HG02588 (cell line): ENCODE results near the gene CABLES2.
A peak's percentile ranks its signal among the peaks of the same experiment; 100 is the strongest.
"Not testable (repeated sequence)": the region's sequence is repeated elsewhere in the genome, so short reads cannot be mapped to it uniquely, and the experiment has no call there.

Experiments used
- ATAC-seq: cut with Tn5 transposase; IDR thresholded peaks from one replicate; pipeline ENCODE4 v1.9.1; 2021; ENCODE audit warnings: mild to moderate bottlenecking, moderate library complexity; ENCODE audit not compliant: unreplicated experiment

Gene CABLES2

DNA sequence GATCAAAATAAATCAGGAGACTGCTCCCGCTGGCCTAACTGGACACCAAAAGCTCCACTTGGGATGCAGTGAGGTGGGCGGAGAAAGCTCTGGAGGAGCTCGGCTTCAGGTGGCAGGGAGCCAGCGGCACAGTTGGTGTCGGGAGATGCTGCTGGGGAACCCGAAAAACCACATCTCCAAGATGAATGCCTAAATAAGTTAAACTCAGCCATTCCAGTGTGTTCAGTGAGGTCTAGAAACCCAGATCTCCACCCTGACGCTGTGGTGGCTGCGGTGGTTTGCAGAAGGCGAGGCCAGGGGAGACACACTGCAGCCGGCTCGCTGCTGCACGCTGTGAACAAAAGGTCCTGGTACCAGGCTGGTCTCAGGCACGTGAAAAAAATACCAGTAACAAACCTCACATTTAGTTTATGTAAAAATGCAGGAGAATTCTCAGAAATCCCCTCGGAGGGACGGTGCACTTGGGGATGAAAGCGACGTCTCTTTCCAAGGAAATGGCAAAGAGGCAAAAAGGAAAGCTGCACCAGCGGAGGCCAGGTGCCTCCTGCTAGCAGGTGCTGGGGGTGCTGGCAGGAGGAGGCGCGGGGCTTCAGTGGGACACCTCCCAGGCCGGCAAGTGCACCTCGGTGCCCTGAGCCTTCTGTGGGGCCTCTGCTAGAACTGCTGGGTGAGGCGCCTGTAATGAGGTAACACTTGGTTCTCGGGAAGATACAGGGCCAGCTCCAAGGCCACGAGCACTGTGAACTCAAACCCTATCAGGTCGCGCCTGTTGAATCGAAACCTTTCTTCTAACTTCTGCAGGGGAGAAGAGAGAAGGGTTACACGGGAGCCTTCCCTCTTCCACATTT is 16.5 kb downstream of the CABLES2 start:
- no peak for ATAC-seq

DNA sequence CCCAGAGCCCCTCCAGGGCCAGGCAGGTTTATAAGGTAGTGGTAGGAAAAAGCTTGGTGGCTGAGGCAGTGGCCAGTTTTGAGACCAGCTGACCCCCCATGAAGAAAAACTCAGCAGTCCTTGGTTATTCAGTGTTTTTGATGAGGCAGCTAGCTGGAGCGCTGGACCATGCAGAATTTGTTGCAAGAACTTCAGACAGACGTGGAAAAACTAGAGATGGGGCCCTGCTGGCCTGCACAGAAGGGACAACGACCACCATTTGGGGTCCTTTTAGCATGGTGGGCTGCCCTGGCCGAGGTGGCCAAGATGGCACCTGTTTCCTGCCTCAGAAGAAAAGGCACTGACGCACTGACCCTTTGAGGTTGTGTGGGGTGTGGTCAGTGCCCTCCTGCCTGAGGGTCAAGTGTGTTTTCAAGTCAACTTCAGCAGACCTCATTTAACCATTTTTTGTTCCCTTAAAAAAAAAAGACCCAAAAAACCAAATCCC is 17.4 kb downstream of the CABLES2 start:
- ATAC-seq: no peak

DNA sequence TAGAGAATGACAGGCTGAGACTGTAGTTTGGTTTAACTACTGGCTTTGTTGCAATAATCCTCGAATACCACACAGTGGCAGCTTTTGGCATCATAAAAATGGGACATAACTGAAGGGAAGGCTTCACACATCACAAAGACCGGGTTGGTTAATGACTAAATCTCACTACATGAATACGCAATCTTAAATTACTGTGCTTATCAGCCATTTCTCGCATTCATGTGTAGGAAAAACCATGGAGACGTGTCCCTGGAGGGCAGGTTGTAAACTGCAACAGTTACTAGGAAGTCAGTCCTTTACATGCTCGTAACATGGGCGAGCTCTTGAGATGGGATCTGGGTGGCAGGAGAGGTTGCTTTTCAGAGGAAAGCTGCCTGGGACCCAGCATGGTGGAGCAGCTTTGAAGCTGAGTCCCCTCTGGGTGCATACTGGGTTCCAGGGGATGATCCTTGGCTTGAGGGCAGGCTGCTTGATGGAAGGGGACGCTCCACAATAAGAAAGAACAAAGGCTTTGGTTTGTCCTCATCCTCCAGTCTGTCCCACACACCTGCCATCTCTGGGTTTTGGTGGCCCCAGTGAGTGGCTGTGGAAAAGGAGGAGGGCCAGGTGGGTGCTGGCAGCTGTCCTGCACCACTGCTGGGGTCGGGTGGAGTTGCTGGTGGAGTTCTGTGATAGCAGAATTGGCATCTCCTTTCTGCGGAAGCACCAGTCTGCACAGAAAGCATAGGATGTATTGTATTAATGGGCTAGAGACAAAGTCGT is 18.1 kb downstream of the CABLES2 start:
- no peak for ATAC-seq

DNA sequence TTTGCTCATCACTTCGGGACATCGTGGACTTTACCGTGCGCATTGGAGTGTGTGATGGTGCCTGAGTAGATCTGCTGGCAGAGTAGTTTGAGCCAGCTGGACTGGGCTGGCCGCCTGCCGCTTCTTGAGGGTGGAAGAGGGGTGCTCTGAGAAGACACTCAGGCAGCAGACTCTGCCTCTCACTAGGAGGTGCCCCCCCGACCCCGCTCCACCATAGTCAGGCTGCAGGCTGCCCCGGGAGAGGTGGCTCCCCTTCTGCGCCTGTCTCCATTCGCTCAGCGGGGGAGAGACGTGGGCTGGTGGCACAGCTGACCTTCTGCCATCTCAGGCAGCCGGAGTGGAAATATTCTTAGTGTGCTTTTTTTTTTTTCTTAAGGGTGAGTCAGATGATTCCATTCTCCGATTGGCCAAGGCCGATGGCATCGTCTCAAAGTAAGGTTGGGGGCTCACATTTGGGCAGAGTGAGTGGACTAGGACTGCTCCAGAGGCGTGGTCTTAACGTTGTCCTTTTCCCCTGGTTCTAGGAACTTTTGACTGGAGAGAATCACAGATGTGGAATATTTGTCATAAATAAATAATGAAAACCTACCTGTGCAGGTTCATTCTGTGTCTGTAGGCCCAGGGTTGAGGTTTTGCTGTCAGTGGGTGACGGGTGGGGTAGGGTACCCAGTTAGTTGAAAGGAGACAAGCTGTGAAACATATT is 19.0 kb downstream of the CABLES2 start:
- no peak for ATAC-seq

DNA sequence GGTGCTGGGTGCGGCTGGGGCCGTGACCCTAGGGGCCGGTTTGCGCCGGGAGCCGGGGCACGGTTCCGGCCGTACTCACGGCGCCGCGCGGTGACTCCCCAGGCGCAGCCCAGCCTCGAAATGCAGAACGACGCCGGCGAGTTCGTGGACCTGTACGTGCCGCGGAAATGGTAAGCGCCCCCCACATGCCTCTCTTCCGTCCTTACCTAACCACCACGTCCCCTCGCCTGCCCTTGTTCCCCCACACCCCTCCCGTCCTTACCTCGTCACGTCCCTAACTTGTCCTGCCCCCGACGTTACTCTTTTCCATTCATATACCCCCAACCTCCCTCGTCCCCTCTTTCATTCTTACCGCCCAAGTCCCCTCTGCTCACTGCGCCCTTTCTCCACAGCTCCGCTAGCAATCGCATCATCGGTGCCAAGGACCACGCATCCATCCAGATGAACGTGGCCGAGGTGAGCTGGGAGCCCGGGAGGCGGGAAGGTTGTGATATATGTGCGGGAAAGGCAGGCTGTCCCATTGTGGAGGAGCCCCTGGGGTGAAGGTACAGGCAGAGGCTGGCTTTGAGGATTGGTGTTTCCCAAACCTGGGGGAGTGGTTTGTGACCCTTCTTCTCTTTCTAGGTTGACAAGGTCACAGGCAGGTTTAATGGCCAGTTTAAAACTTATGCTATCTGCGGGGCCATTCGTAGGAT is 19.7 kb downstream of the CABLES2 start:
- ATAC-seq: no peak

DNA sequence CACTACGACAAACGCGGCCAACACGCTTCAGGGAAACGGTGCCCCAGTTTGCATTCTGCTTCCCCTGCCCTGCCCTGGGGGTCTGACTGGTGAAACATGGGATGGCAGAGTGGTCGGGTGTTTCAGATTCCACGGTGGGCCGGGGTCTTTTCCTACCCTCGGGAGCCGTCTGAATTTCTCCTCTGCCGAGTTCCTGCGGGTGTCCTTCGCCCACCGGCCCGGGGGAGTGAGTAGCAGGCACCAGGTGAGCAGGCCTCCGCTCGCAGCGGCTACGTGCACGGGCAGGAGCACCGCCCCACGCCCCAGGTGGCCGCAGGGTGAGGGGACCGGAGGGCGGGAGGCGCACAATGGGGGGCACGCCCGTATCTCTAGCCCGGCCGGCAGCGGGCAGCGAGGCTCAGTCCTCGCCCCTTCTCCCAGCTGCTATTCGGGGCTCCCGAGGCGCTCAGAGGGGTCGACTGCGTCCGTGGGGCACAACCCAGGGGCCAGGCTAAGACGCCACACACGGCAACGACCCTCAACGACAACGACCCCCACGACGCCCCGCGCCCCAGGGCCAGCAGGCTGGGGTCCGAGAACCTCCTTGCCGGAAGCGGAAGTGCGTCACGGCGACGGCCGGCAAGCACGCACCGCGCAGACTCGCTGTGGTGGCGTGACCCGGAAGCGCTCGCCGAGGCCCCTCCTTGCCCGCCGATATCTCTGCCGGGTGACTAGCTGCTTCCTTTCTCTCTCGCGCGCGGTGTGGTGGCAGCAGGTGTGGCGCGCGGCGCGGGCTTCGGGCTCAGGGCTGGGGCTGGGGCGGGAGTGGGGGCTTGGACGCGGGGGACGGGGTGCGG is 20.5 kb downstream of the CABLES2 start, which contains the start of gene RPS21:
RPS21 (plus strand) TSS at position 721 of the 836 bp plus-strand sequence. CDS start 236 bp downstream, outside the sequence.
- peak; percentile 81 for ATAC-seq

DNA sequence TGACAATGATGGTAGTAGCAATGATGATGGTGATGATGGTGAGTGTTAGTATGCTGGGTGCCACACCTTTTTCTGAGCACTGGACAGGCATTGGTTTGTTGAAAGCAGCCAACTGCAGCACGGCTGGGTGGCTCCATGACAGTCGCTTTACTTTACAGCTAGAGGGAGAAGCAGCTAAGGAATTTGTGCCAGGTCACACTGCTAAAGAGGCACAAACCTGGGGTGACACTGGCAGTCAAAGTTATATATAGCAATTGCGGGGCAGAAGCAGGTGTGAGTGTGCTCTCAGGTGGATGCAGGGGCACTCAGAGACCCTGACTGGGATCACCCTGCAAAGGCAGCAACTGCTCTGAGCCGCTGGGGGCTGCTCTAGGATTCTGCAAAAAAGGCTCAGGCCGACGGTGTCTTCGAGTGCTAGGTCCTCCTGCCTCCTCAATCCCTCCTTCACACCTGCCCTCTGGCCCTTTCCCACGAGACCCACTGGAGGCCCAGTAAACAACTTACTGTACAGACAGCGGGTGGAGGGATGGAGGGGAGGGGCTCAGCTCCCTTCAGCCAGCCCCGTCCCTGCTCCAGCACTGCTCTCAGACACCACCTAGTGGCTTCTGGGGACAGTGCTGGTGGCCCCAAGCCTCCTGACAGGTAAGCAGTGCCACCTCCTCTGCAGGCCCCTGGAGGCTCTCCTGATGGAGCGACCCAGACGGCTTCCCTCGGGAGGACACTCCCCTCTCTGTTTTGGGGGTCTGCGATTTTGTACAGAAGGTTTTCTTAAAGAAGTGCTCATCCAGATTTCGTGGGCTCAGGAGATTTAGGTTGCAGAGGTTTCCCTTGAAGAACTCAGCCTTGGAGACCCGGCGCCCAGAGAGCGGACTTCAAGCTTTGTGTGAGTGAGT is 24.5 kb downstream of the CABLES2 start:
- ATAC-seq: no peak

DNA sequence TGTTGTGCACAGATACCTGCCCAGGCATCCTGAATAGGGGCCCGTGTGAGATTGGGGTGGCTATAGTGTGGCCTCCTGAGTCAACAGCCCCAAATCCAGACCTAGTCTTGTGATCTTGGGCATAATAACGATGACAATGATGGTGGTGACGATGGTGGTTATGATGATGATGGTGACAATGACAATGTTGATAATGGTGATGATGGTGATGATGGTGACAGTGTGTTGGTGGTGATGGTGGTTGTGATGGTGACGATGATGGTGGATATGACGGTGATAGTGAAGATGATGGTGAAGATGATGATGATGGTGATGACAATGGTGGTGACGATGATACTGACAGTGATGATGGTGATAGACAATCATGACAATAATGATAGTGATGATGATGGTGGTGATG is 25.2 kb downstream of the CABLES2 start:
- ATAC-seq: no peak

DNA sequence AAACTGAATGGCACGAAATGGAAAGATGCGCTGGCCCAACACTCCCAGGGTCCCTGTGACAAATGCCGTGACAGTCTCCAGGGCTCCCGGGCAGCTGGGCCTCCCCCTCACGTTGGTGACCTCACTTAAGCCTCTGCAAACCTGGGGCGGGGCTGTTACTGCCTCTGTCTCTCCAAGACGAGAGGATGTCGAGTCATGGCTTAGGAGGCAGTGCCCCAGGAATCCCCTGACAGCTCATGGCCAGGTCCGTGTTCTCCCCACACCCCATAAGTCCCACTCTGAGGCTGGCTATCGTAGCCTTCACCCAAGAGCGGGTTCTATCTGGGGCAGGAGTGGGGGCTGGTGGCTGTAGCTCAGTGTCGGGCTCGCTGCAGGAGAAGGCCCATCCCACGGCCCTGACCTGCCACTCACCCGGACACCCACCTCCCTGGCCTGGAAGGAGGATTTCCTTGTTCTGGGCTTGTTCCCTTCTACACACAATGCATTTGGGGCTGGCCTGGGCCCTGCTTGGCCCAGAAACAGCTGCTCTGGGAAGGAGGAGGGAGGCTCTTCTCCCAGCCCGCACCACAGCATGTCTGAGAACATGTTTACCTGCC is 25.8 kb downstream of the CABLES2 start:
- ATAC-seq: no peak

DNA sequence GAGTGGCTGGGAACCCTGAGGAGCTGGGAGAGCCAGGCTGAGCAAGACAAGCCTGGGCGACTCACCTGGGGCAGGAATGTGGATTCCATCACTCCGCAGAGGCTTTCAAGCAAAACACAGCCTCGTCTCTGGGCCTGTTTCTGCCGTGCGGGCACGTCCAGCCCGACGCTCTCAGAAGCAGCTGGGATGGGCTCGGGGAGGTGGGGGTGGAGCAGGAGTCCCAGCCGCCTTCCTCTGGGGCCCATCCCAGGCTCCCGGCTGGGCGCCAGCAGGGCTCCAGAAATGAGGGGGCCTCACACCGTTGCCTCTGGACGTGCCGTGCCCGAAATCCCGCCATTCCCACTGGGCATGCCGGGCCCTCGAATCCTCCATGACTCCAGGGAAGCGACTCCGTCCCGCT is 28.9 kb downstream of the CABLES2 start:
- no peak for ATAC-seq

DNA sequence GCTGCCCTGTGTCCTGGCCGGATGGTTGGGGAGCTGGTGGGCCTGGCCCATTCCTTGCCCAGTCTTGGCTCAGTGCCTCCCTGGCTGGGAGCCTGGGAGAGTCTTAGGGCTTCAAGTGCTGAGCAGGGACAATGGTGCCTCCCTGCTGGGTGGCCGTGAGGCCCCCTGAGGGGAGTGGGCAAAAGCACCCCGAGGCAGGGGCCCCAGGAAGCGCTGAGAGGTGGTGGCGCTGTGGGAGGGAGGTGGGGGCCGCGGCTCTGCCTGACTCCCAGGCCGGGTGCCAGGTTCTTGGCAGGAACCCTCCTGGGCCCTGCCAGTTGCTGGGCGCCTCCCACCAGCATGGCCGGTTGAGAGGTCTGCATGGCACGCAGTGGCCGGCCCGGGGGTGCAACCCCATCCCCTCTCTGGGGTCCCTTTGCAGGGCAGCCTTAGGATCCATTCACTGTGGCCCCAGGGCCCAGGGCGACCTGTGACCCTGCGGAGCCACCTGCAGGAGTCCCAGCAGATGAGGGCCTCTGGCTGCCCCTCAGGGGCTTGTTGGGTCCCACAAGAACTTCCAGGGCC is 29.4 kb downstream of the CABLES2 start:
- no peak for ATAC-seq

DNA sequence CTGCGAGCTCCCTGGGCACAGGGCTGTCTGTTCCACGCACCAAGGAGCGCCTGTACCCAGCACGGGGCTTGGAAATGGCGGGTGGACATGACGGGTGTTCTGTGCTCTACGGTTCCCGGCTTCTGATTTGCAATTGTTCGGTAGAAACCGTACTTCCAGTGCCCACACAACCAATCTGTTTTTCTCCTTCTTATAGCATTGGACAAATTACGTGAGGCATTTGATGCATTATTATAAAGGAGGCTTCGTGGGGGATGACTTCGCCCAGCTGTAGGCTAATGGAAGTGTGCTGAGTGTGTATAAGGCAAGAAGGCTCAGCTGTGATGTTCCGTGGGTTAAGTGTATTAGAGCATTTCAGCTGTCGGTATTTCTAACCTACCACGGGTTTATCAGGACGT is 30.0 kb downstream of the CABLES2 start:
- no peak for ATAC-seq

DNA sequence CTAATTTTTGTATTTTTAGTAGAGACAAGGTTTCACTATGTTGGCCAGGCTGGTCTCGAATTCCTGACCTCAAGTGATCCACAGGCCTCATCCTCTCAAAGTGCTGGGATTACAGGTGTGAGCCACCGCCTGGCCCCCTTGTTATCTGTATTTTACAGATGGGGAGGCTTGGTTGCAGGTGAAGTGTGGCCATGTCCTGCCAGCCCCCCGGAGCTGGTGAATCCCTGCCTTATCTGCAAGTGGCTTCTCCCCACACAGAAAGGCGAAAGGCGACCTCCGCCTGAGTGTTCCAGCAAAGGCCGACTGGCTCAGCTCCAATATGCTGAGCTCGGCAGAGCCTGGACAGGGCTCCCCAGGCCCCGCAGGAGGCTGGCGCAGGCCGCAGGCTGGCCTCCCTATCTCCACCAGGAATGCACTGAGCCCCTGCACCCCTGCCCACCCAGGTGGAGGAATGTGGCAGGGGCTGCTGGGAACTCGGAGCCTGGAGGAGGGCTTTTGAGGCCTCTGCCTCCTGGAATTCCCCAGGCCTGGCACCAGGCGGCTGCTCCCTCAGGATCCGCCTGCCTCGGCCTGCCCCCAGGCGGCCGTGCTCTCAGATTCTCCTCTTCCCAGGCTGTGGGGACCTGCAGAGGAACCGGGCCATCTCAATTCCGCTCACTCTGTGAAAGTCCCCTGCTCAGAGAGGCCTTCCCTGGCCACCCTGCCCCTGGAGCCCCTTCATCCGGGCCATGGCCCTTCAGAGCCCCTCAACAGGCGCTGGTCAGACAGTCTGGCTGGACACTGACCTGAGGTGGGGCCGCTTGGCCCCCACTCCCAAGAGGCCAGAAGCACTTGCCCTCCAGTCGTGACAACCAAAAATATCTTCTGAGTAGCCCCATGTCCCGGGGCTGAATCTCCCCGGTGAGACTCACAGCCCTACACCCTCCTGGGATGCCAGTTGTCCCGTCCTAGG is 30.7 kb downstream of the CABLES2 start:
- ATAC-seq: no peak

DNA sequence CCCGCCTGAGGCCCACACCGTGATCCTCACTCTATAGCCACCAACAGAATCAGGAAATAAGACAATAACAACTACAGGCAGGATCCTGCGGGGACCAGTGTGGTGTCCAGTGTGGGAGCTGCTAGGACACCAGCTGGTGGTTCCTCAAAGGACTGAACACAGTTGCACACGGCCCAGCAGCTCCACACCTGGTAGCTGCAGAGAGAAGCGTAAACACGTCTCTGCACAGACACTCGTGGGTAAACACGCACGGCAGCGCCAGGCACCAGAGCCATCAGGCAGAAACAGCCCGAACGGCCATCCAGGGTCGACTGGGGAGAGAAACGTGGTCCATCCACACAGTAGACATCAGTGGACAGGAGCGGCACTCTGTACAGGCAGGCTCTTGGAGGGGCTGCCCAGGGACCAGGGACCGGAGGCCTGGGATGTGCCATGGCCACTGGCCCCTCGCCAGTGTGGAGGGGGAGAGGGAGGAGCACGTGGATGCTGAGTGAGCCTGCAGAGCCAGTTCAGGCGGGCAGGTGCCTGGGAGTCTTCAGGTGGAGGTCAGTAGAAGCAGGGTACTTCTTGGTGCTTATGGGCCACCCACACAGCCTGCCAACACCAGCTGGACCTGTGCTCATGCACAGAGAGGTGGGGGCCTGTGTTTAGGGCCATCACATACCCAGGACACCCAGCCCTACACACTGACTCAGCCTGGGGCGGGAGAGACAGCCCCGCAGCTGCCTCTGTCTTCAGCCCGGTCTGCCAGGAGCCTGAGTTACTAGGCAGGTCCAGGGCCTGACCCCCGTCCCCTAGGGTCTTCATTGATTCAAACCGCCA is 32.5 kb downstream of the CABLES2 start:
- no peak for ATAC-seq

DNA sequence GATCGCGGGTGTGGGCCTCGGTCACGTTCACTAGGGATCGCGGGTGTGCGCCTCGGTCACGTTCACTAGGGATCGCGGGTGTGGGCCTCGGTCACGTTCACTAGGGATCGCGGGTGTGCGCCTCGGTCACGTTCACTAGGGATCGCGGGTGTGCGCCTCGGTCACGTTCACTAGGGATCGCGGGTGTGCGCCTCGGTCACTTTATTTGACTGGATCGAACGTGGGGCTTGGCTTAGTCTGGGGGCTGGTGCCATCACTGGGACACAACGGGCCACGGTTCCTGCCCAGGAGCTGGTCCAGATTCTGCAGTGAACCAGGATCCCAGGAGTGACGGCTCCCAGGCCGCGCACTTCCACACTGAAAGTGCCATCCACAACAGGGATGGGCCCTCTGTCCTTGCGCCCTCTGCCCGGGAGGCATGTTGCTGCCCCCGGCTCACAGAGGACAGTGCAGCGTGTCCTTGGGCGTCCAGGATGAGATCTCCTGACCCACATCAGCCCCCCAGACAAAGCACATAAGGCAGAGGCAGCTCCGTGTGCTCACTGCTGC is 33.4 kb downstream of the CABLES2 start:
- ATAC-seq: not testable (repeated sequence)
